Osteoblast (primary cell): ENCODE data around the gene OTUB2. TPM values are rescaled to one million over a fixed set of nuclear protein-coding genes. Genes with fewer than 3 reads are reported as not detected.

Experiments used
- DNase-seq: peaks from one replicate; pipeline ENCODE4 v3.0.0; 2011; ENCODE audit warnings: low spot score, mixed read lengths; ENCODE audit not compliant: insufficient read length; ENCODE audit errors: missing footprints
- H2AFZ ChIP-seq: 2 replicates; pipeline ENCODE4 v1.6.0; 2011; ENCODE audit warnings: mild to moderate bottlenecking, low read length
- H3K27ac ChIP-seq: 2 replicates; pipeline ENCODE4 v1.5.1; 2011; ENCODE audit warnings: mild to moderate bottlenecking, low read depth, low read length, moderate library complexity
- H3K27me3 ChIP-seq: 2 replicates; pipeline ENCODE4 v1.6.0; 2012; ENCODE audit warnings: mild to moderate bottlenecking, control low read depth, inconsistent platforms, low read length, moderate library complexity; ENCODE audit not compliant: insufficient read depth
- H3K36me3 ChIP-seq: 2 replicates; pipeline ENCODE4 v1.5.1; 2011; ENCODE audit warnings: mild to moderate bottlenecking, low read length, control low read depth, moderate library complexity; ENCODE audit not compliant: insufficient read depth
- H3K4me1 ChIP-seq: 2 replicates; pipeline ENCODE4 v1.5.1; 2011; ENCODE audit warnings: mild to moderate bottlenecking, low read length, control low read depth, moderate library complexity; ENCODE audit not compliant: insufficient read depth
- H3K4me2 ChIP-seq: 2 replicates; pipeline ENCODE4 v1.6.0; 2011; ENCODE audit warnings: mild to moderate bottlenecking, low read length; ENCODE audit not compliant: insufficient read depth
- H3K4me3 ChIP-seq: fragments of 200-600 bp; sonication (generic); 3 replicates; pipeline ENCODE4 v1.5.1; 2012; ENCODE audit warnings: mild to moderate bottlenecking, low read length, inconsistent platforms; ENCODE audit not compliant: insufficient read depth
- H3K79me2 ChIP-seq: 2 replicates; pipeline ENCODE4 v1.6.0; 2012; ENCODE audit warnings: mild to moderate bottlenecking, low read length, control low read depth, inconsistent platforms; ENCODE audit not compliant: insufficient read depth
- H3K9me3 ChIP-seq: 2 replicates; pipeline ENCODE4 v1.5.1; 2011; ENCODE audit warnings: low read depth, low read length, control low read depth
- H4K20me1 ChIP-seq: 2 replicates; pipeline ENCODE4 v1.6.0; 2012; ENCODE audit warnings: mild to moderate bottlenecking, low read length, control low read depth; ENCODE audit not compliant: insufficient read depth
- CTCF ChIP-seq: IDR thresholded peaks from 2 replicates; pipeline ENCODE4 v1.5.1; 2011; ENCODE audit warnings: mild to moderate bottlenecking, low read depth, low read length, moderate library complexity; ENCODE audit errors: extremely low read depth
- total RNA-seq: library from RNA; depleted of rRNA; stranded (reverse); fragments of >200 nt; gene quantifications from 2 replicates; pipeline ENCODE4 v1.2.3, GENCODE V29; 2012

OTUB2 gene
- total RNA-seq, 1 donor: 1.4 TPM

GRCh38 chr14:94089479-94089878 is 63.3 kb downstream of the OTUB2 start:
- H3K27ac ChIP-seq: no peak overlapping the region
- DNase-seq: no peak
- no peaks in the 10 kb centered on the region for H3K27me3 ChIP-seq
- H2AFZ ChIP-seq: no peak overlapping the region
- TF ChIP-seq CTCF: no peak
- peaks cover 18% of the 10 kb centered on the region for H3K4me1 ChIP-seq
- no peaks in the 10 kb centered on the region for H4K20me1 ChIP-seq
- H3K9me3 ChIP-seq: no peaks in the 10 kb centered on the region
- no peak overlapping the region for H3K4me2 ChIP-seq
- H3K4me3 ChIP-seq: no peak overlapping the region
- H3K36me3 ChIP-seq: no peaks in the 10 kb centered on the region
- H3K79me2 ChIP-seq: peaks cover 8% of the 10 kb centered on the region

- Histone ChIP-seq H3K4me2 (no peak overlapping the region), H2AFZ (no peak overlapping the region), H4K20me1 (no peaks in the 10 kb centered on the region), H3K79me2 (peaks cover 2% of the 10 kb centered on the region), H3K27ac (no peak overlapping the region), H3K4me3 (no peak overlapping the region), H3K27me3 (no peaks in the 10 kb centered on the region), H3K4me1 (peaks cover 12% of the 10 kb centered on the region), H3K9me3 (no peaks in the 10 kb centered on the region), H3K36me3 (no peaks in the 10 kb centered on the region)
- TF ChIP-seq CTCF: no peak
- DNase-seq: no peak
These were observed 67.3 kb downstream of the OTUB2 start for GRCh38 chr14:94093418-94093817.

GRCh38 chr14:94097091-94097490 is 71.0 kb downstream of the OTUB2 start:
- Histone ChIP-seq H3K9me3 (no peaks in the 10 kb centered on the region), H2AFZ (no peak overlapping the region), H3K27me3 (no peaks in the 10 kb centered on the region), H3K27ac (no peak overlapping the region), H3K79me2 (no peaks in the 10 kb centered on the region), H3K4me3 (no peak overlapping the region), H4K20me1 (no peaks in the 10 kb centered on the region), H3K4me1 (peaks cover 16% of the 10 kb centered on the region), H3K36me3 (no peaks in the 10 kb centered on the region), H3K4me2 (no peak overlapping the region)
- TF ChIP-seq CTCF: no peak
- DNase-seq: no peak

Other genes starting within 250 kb of the OTUB2 start
- not detected in 2 replicates for gene PRIMA1, start 237.9 kb upstream of the OTUB2 start, total RNA-seq
- not detected in 2 replicates for gene FAM181A, start 99.0 kb upstream of the OTUB2 start, total RNA-seq
- gene ASB2, start 49.8 kb upstream of the OTUB2 start, total RNA-seq: 0.88 and 1.1 TPM in 2 replicates
- not detected in 2 replicates for gene CCDC197, start 29.0 kb upstream of the OTUB2 start, total RNA-seq
- 112 and 134 TPM in 2 replicates for gene DDX24, start 54.9 kb downstream of the OTUB2 start, total RNA-seq
- gene IFI27L1, start 55.0 kb downstream of the OTUB2 start, total RNA-seq: 9.8 and 11.5 TPM in 2 replicates
- gene IFI27, start 84.4 kb downstream of the OTUB2 start, total RNA-seq: 80.7 and 87.8 TPM in 2 replicates
- 69.5 and 76.7 TPM in 2 replicates for gene IFI27L2, start 103.3 kb downstream of the OTUB2 start, total RNA-seq
- gene PPP4R4, start 148.0 kb downstream of the OTUB2 start, total RNA-seq: under 0.01 and 0.29 TPM in 2 replicates